Measurements from ENCODE around the gene PIGH.

PIGH gene

GRCh38 chr14:67643713-67644112 lies 43.6 kb upstream of the PIGH start:
- TF ChIP-seq EGR1 (IDR thresholded peaks at IDR 0.05) (no peak), ZBTB7A (IDR thresholded peaks at IDR 0.05; ENCODE audit: low read depth) (no peak), MAX (IDR thresholded peaks at IDR 0.05) (no peak), TEAD4 (IDR thresholded peaks at IDR 0.05) (no peak), CEBPB (IDR thresholded peaks at IDR 0.05) (no peak), NFIC (IDR thresholded peaks at IDR 0.05) (no peak), EP300 (IDR thresholded peaks at IDR 0.05; ENCODE audit: borderline replicate concordance) (no peak)
- TF ChIP-seq, protein P1, sequence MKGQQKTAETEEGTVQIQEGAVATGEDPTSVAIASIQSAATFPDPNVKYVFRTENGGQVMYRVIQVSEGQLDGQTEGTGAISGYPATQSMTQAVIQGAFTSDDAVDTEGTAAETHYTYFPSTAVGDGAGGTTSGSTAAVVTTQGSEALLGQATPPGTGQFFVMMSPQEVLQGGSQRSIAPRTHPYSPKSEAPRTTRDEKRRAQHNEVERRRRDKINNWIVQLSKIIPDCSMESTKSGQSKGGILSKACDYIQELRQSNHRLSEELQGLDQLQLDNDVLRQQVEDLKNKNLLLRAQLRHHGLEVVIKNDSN (IDR thresholded peaks at IDR 0.05): no peak

DNA sequence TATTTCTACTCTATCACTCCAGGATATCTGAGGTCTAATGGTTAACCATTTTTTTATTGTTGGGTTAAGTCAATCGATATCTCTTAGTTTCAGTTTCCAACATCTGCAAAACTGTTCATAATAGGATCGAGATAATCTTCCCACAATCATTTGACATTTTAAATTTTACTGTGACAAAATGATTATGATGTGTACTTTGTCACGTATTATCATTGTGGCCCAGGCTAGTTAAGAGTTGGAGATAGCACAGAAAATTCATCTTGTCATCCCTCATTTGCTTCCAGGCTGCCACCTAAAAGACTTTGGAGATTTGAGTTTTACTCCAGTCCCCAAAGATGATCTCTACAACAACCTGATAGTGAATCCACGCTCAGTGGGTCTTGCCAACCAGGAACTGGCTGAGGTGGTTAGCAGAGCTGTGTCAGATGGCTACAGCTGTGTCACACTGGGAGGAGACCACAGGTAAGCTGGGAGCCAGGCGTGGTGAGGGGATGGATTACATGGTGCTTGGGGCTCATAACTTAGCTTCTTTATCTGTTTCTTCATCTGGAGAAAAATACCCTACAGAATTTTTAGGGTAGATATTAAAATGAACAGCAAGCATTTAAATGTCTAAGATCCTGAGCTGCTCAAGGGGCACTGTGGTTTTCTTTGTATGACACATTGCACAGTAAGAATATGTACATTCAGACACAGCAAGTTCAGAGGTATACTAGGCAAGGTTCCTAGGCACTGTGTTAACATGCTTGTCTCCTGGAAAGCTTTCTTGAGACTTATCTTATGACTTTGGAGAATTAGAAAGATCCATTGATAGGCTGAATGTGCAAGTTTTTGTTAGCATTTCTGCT lies 42.1 kb upstream of the PIGH start:
- TF ChIP-seq EGR1 (IDR thresholded peaks at IDR 0.05): no peak
- no peak for TF ChIP-seq EP300 (IDR thresholded peaks at IDR 0.05; ENCODE audit: borderline replicate concordance)
- TF ChIP-seq RAD21 (IDR thresholded peaks at IDR 0.05; ENCODE audit: low read depth): no peak
- no peak for TF ChIP-seq FOXM1 (IDR thresholded peaks at IDR 0.05; ENCODE audit: borderline replicate concordance, low read depth)
- TF ChIP-seq CEBPB (IDR thresholded peaks at IDR 0.05): no peak
- TF ChIP-seq CREB1 (IDR thresholded peaks at IDR 0.05; ENCODE audit: low read depth): no peak
- no peak for TF ChIP-seq YY1 (IDR thresholded peaks at IDR 0.05; ENCODE audit: low read depth)
- TF ChIP-seq, protein P2, sequence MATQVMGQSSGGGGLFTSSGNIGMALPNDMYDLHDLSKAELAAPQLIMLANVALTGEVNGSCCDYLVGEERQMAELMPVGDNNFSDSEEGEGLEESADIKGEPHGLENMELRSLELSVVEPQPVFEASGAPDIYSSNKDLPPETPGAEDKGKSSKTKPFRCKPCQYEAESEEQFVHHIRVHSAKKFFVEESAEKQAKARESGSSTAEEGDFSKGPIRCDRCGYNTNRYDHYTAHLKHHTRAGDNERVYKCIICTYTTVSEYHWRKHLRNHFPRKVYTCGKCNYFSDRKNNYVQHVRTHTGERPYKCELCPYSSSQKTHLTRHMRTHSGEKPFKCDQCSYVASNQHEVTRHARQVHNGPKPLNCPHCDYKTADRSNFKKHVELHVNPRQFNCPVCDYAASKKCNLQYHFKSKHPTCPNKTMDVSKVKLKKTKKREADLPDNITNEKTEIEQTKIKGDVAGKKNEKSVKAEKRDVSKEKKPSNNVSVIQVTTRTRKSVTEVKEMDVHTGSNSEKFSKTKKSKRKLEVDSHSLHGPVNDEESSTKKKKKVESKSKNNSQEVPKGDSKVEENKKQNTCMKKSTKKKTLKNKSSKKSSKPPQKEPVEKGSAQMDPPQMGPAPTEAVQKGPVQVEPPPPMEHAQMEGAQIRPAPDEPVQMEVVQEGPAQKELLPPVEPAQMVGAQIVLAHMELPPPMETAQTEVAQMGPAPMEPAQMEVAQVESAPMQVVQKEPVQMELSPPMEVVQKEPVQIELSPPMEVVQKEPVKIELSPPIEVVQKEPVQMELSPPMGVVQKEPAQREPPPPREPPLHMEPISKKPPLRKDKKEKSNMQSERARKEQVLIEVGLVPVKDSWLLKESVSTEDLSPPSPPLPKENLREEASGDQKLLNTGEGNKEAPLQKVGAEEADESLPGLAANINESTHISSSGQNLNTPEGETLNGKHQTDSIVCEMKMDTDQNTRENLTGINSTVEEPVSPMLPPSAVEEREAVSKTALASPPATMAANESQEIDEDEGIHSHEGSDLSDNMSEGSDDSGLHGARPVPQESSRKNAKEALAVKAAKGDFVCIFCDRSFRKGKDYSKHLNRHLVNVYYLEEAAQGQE (IDR thresholded peaks at IDR 0.05; ENCODE audit: low read depth): no peak
- no peak for TF ChIP-seq TCF12 (IDR thresholded peaks at IDR 0.05; ENCODE audit: low read depth)
- no peak for TF ChIP-seq ZBTB7A (IDR thresholded peaks at IDR 0.05; ENCODE audit: low read depth)
- no peak for TF ChIP-seq MAX (IDR thresholded peaks at IDR 0.05)

DNA sequence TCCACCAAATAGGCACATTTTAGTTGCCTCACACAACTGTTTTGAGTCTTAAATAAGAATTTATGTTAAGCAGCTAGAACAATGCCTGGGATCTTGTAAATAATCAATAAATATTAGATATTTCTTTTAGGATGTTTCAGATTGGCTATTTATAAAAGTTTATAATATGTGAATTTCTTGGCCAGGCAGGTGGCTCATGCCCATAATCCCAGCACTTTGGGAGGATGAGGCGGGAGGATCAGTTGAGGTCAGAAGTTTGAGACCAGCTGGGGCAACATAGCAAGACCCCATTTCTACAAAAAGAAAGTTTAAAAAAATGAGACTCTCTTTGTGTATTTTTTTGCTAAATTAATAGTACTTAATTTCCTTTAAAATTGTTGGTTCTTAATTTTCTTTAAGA lies 41.4 kb upstream of the PIGH start:
- TF ChIP-seq TEAD4 (IDR thresholded peaks at IDR 0.05) (no peak), YY1 (IDR thresholded peaks at IDR 0.05; ENCODE audit: low read depth) (no peak), EP300 (IDR thresholded peaks at IDR 0.05; ENCODE audit: borderline replicate concordance) (no peak), TCF12 (IDR thresholded peaks at IDR 0.05; ENCODE audit: low read depth) (no peak), ZBTB7A (IDR thresholded peaks at IDR 0.05; ENCODE audit: low read depth) (no peak), MAX (IDR thresholded peaks at IDR 0.05) (no peak), NFIC (IDR thresholded peaks at IDR 0.05) (no peak), RAD21 (IDR thresholded peaks at IDR 0.05; ENCODE audit: low read depth) (no peak)
- TF ChIP-seq, protein P2 (IDR thresholded peaks at IDR 0.05; ENCODE audit: low read depth): no peak

DNA sequence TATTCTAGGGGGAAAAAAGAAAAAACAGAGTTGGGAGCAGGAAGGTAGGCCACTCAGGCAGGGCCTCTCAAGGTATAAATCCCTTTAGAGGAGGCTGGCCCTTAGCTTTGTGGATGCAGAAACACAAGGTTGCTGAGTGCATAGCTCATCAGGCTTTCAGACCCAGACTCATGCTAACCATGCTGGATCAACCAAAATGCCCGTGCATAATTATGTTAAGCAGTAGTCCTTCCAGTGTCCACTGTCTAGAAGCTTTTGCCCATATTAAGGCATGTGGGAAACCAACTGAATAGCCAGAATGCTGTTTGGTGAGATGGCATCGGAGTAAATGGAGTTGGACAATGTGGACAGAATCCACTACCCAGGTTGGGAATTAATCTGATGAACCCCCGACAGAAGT lies 38.6 kb upstream of the PIGH start:
- TF ChIP-seq EGR1 (IDR thresholded peaks at IDR 0.05) (no peak), CEBPB (IDR thresholded peaks at IDR 0.05) (no peak), RAD21 (IDR thresholded peaks at IDR 0.05; ENCODE audit: low read depth) (no peak), TEAD4 (IDR thresholded peaks at IDR 0.05) (no peak), ZBTB7A (IDR thresholded peaks at IDR 0.05; ENCODE audit: low read depth) (no peak), NFIC (IDR thresholded peaks at IDR 0.05) (no peak), YY1 (IDR thresholded peaks at IDR 0.05; ENCODE audit: low read depth) (no peak)

GRCh38 chr14:67636361-67636919 lies 36.4 kb upstream of the PIGH start:
- TF ChIP-seq EP300 (IDR thresholded peaks at IDR 0.05; ENCODE audit: borderline replicate concordance) (no peak), CEBPB (IDR thresholded peaks at IDR 0.05) (no peak), YY1 (IDR thresholded peaks at IDR 0.05; ENCODE audit: low read depth) (no peak), MAX (IDR thresholded peaks at IDR 0.05) (no peak)
- TF ChIP-seq, protein P2 (IDR thresholded peaks at IDR 0.05; ENCODE audit: low read depth): no peak

Measured in Ishikawa (cell line).